Gastrocnemius medialis (tissue), 4 donors: ENCODE measurements around the gene CITED4.

Source experiments
- CTCF ChIP-seq, 5 experiments: fragments of 450-650 bp in 3 of 5; fragments of 200-600 bp in 2 of 5; sonication (generic) in 2 of 5; IDR thresholded peaks in 4 of 5; conservative IDR thresholded peaks in 1 of 5; 1 replicate in 4 of 5; 2 replicates in 1 of 5; pipeline ENCODE4 v1.5.1; 2016 to 2019; ENCODE audit warnings: antibody characterized with exemption in 5 of 5, mild to moderate bottlenecking in 3 of 5, moderate library complexity in 3 of 5
- POLR2A ChIP-seq, 2 donors: fragments of 450-650 bp; IDR thresholded peaks; one replicate each; pipeline ENCODE4 v1.6.1; 2017; ENCODE audit warnings: antibody characterized with exemption in 2 of 2, mild to moderate bottlenecking in 2 of 2, moderate library complexity in 2 of 2

DNA sequence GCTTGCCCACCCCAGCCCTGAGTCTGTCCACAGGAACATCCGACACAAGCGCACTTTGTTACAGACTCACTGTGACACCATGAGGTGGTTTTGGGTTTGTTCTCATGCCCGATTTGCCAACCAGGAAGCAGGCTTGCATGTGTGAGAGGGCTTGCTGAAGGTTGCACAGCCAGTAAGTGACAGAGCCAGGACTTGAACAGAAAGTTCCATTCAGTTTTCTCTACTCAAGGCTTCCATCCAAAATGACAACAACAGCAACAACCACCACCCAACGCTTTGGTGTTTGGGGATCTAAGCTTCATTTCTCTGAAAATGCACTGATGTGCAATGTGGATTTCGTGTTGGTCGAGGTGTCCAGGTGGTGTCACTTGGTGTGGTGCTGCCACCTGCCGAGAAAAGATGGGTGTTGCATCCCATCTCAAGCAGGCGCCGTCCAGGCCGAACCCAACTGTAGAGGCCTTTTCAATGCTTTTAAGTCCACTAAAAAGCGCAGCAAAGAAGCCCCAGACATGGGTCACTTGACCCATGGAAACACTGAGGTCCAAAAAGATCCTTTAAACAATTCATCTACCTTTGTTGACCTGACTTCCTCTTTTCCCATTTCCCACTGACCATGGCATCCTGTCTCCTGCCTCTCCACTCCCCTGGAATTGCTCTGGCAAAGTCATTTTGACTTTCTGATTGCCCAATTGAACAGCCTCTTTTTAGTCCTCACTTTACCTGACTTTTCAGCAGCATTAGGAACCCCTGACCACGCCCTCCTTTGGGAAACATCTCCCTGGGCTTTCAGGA, 12.2 kb downstream of the CITED4 start:
- TF ChIP-seq CTCF (IDR thresholded peaks at IDR 0.05 in 4 of 5, conservative IDR thresholded peaks at IDR 0.05 in 1 of 5) (peak; percentile 89 to 94 (median 89)), POLR2A (IDR thresholded peaks at IDR 0.05) (no peak)
